ENCODE measurements around the gene ARHGAP6.

GRCh38 chrX:11135564-11136185, 530.0 kb downstream of the ARHGAP6 start:
- TF ChIP-seq BACH2 (CRISPR knock-in tag; IDR thresholded peaks at IDR 0.05; ENCODE audit: borderline replicate concordance) (no peak), PATZ1 (CRISPR knock-in tag; IDR thresholded peaks at IDR 0.05; ENCODE audit: borderline replicate concordance) (no peak), ZNF8 (CRISPR knock-in tag; IDR thresholded peaks at IDR 0.05) (no peak), ZFP30 (CRISPR knock-in tag; IDR thresholded peaks at IDR 0.05) (no peak), POU6F1 (CRISPR knock-in tag; IDR thresholded peaks at IDR 0.05; ENCODE audit: borderline replicate concordance, low read depth) (no peak), RARB (CRISPR knock-in tag; IDR thresholded peaks at IDR 0.05) (no peak), ZC3H10 (CRISPR knock-in tag; IDR thresholded peaks at IDR 0.05) (no peak), ARNTL (CRISPR knock-in tag; IDR thresholded peaks at IDR 0.05; ENCODE audit: borderline replicate concordance, low read depth) (no peak)
